GM21390 (cell line): ENCODE results near the gene FNBP1L.

Source experiments
- ATAC-seq: cut with Tn5 transposase; IDR thresholded peaks from one replicate; pipeline ENCODE4 v1.9.1; 2021; ENCODE audit not compliant: unreplicated experiment

FNBP1L gene

DNA sequence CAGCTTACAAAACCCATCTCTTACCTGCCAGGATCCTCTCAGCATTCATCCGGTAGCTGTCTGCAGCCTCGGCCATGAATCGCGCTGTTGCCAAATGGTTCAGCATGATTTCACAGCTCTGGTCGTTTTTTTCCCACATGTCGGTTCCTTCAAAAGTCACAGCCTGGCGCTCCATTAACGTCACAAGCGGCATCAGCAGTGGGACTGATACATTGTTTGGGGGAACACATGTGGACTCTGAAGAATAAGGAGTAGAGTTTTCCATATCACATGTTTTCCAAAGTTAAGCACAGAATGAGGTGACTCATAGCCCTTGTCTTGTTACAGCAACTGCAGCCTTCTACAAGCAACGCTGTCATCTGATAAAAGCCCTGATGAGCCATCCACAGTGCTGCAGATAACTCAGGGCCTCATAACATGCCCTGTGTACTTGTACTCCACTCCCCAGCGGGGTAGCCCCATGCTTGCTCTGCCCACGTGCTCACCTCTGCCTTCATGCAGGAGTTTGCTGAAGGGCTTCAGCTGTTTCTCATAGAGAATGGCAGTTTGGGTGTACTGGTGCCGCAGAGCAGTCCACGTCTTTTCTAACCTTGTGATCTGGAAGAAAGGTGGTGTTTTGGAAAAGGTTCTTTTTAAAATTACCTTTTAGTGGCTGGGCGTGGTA, 119.5 kb downstream of the FNBP1L start:
- ATAC-seq: no peak

DNA sequence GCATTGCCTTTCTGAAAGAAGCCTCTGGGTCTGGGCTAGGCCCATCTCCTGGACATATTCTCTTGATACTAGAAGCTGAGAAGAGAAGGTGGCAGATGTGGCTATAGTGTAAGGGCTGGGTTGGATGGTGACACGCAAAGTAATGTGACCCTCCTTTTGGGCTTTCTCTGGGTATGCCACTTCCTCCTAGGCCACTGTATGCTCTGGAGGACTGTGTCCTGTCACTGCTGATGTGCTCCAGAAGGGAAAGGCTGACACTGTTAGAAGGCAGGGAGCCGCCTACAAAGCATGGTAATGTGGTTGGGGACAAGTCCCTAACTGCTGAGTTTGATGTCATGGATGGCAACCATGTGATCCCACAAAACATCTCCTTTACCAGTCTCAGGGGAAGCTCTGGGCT, 121.6 kb downstream of the FNBP1L start:
- no peak for ATAC-seq

DNA sequence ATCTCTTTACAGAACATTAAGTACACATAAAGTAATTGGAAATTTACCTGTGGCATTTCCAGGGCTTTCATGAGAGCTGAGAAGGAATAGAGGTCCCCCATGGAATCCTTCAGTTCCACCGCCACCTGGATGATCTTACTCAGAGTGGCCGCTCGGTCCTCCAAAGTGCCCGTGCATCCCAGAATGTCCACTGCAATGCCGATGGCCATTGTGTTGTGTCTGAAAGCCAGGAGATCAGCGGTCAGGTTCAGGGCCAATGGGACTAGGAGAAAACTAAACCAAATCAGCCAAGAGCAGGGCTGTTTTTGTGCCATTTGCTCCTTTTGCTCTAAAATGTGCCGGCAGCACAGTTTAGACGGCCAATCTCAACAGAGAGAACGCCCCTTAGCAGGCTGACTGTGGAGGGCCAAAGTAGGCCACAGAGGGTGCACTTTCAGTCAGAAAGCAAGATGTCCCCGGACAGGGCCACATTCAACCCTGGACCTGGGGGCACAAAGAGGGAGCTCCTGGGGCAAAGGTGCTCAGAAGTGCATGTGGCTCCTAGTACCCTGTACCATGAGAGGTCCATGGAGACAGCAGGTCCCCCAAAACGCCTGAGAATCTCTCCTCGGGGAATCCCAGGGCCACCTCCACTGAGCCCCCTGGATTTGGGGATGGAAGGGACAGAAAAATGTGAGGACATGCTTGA, 123.8 kb downstream of the FNBP1L start:
- ATAC-seq: no peak

- no peak for ATAC-seq
Measured at GRCh38 chr1:93573940-93574469, 126.1 kb downstream of the FNBP1L start.

DNA sequence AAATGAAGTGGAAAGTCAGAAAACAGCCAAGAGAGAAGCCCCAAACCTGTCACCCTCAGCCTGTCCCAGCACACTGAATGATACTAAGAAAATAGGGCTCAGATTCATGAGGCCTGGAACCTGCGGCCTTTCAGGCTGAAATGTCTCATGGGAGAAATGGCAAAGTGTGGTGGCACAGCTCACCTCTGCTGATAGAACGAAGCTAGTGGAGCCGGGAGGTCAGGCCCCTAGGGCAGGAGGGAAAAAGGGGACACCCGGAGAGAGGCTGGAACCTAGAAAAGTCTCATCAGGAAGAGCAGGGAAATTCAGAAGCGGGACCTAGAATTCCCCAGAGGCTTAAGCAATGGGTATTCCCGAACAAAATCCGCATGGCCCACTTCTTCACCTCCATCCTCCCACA, 126.6 kb downstream of the FNBP1L start:
- no peak for ATAC-seq

- ATAC-seq: no peak
Measured at GRCh38 chr1:93574991-93575390, 127.1 kb downstream of the FNBP1L start.

DNA sequence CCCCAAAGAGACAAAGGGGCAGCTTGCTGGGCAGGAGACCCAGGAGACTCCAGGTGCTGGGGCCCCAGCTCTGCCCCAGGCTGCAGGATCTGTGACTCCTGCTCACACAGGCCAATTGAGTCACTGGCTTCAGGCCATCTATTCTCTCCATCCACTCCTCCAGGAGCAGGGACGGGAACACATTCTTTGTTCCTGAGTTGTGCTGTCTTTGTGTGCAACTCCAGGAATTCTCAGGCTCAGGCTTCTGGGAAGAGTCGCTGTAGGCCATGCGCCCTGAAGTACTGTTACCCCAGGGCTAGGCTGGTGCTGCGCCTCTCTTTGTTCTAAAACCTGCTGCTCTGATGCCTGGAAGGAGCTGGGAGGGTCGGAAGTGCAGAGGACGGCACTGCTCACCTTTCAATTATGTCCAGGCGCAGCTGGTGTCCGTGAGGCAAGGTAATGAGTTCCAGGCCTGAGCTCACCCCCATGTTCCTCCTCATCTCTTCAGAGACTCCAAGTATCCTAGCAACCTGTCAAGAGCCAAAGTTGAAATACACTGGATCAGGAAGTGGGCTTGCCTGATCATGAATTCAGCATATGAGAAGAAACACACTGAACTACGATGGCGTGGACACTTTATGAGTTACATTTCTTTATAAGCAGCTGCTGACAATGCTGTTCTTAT, 127.8 kb downstream of the FNBP1L start:
- ATAC-seq: no peak

- no peak for ATAC-seq
Measured at GRCh38 chr1:93576346-93576745, 128.4 kb downstream of the FNBP1L start.

DNA sequence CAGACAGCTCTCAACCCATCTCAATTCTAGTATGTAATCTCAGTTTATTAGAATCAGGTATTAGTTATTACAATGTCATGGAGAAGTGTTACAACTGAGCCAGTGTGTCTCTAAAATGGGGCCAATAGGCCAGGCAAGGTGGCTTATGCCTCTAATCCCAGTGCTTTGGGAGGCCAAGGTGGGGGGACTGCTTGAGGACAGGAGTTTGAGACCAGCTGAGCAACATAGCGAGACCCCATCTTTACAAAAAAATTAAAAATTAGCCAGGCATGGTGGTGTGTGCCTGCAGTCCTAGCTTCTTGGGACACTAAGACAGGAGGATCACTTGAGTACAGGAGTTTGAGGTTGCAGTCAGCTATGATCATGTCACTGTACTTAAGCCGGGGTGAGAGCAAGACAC, 128.8 kb downstream of the FNBP1L start:
- no peak for ATAC-seq

GRCh38 chr1:93577536-93578432, 129.9 kb downstream of the FNBP1L start:
- ATAC-seq: no peak

- ATAC-seq: no peak
Measured at GRCh38 chr1:93578433-93578830, 130.5 kb downstream of the FNBP1L start.

GRCh38 chr1:93578911-93579825, 131.2 kb downstream of the FNBP1L start:
- no peak for ATAC-seq

GRCh38 chr1:93579891-93580290, 132.0 kb downstream of the FNBP1L start:
- ATAC-seq: no peak

DNA sequence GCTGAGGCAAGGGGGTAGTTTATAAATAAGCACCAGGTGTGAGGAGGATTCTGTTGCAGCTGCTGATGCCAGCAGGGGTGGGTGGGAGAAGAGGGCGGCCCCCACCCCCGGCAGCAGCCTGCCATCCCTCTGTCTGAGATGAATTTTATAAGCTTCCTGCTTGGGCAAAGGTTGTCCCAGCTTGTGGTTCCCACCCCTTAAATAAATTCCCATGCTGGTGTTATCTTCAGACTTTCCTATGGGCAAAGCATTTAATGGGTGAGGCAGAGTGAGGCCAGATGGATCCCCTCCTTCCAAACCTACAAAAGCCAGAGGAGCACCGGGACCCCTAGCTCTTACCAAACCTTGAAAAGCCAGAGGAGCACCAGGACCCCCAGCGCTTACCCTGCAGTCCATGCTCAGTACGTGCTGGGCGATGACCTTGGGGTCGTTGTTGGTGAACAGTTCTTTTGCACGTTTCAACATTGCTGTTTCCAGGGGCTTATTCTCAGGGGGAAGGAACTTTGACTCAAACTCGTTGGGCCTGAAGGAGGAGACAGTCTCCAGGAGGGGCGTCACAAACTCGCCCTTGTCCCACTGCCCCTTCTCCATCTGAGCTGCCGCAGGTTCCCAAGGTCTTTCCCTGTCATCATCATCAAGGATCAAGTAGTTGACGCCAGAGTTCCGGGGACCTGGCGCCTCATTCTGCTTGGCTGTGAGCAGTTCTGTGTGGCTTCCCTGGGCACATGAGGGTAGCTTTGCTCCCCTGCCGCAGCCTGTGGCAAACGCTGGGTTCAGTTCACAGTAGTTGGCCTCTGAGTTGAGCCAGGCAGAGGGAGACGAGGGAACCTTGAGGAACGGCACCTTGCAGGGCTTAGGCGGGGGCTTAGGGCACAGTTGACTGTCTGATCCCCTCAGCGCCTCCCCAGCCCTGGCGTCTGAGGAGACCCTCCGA, 134.3 kb downstream of the FNBP1L start:
- no peak for ATAC-seq

- ATAC-seq: no peak
Measured at GRCh38 chr1:93584261-93585003, 136.5 kb downstream of the FNBP1L start.

GRCh38 chr1:93585059-93585966, 137.4 kb downstream of the FNBP1L start:
- ATAC-seq: no peak

- ATAC-seq: no peak
Measured at GRCh38 chr1:93587354-93587753, 139.4 kb downstream of the FNBP1L start.
